Prostate gland (tissue), 2 donors: Measurements from ENCODE around the gene ACSF3.
"Not testable (repeated sequence)": the region's sequence is repeated elsewhere in the genome, so short reads cannot be mapped to it uniquely, and the experiment has no call there.

Experiments used
- CTCF ChIP-seq, 4 experiments: fragments of 200-600 bp in 2 of 4; fragments of 450-650 bp in 2 of 4; sonication (generic) in 2 of 4; IDR thresholded peaks; 1 replicate in 3 of 4; 2 replicates in 1 of 4; pipeline ENCODE4 v1.5.1; 2016 to 2019; ENCODE audit warnings: antibody characterized with exemption in 4 of 4, mild to moderate bottlenecking in 2 of 4, moderate library complexity in 2 of 4
- POLR2AphosphoS5 ChIP-seq: sonication (generic); formaldehyde crosslinking; IDR thresholded peaks from one replicate; pipeline ENCODE4 v1.6.1; 2017; ENCODE audit warnings: antibody characterized with exemption

- TF ChIP-seq CTCF (IDR thresholded peaks at IDR 0.05); POLR2AphosphoS5: not testable (repeated sequence)
These were observed 92.4 kb downstream of the ACSF3 start for GRCh38 chr16:89185887-89186592.
